Spleen (tissue), 7 donors: ENCODE results near the gene CNFN.

ENCODE experiments used
- CTCF ChIP-seq, 11 experiments: fragments of 200-600 bp in 7 of 11; fragments of 450-650 bp in 4 of 11; sonication (generic) in 4 of 11; IDR thresholded peaks in 8 of 11; conservative IDR thresholded peaks in 3 of 11; 1 replicate in 7 of 11; 2 replicates in 4 of 11; pipeline versions ENCODE4 v1.4.0 to v1.8.0; 2016 to 2021; ENCODE audit warnings: antibody characterized with exemption in 11 of 11, inconsistent platforms in 4 of 11, mild to moderate bottlenecking in 1 of 11
- POLR2A ChIP-seq, 3 donors: fragments of 450-650 bp; IDR thresholded peaks; one replicate each; pipeline ENCODE4 v1.5.1; 2017; ENCODE audit warnings: antibody characterized with exemption in 3 of 3, mild to moderate bottlenecking in 1 of 3
- POLR2AphosphoS5 ChIP-seq, 3 donors: sonication (generic); formaldehyde crosslinking; IDR thresholded peaks; one replicate each; pipeline ENCODE4 v1.5.1; 2017; ENCODE audit warnings: antibody characterized with exemption in 3 of 3
- donor health status: DM: no; HTN: no; CAD: no; lungs with moderate emphysema.
- donor health status: DM: no; HTN: no; CAD: no.
- donor health status: DM: no; HTN: no; CAD: no.

GRCh38 chr19:42406111-42406510 lies 16.0 kb upstream of the CNFN start:
- TF ChIP-seq CTCF (IDR thresholded peaks at IDR 0.05 in 8 of 11, conservative IDR thresholded peaks at IDR 0.05 in 3 of 11) (no peak), POLR2AphosphoS5 (IDR thresholded peaks at IDR 0.05) (peak in 1 of 3 donors; percentile 28), POLR2A (IDR thresholded peaks at IDR 0.05) (no peak)
